Colon (tissue), 2 donors: ENCODE results near the gene FNDC3B.

Source experiments
- FAIRE-seq: peaks from 2 replicates; lab custom pipeline; 2012; peaks lifted over from hg19 to GRCh38; lab: Jason Lieb, UNC
- donor health status: control.
- donor health status: control.

FNDC3B gene

DNA sequence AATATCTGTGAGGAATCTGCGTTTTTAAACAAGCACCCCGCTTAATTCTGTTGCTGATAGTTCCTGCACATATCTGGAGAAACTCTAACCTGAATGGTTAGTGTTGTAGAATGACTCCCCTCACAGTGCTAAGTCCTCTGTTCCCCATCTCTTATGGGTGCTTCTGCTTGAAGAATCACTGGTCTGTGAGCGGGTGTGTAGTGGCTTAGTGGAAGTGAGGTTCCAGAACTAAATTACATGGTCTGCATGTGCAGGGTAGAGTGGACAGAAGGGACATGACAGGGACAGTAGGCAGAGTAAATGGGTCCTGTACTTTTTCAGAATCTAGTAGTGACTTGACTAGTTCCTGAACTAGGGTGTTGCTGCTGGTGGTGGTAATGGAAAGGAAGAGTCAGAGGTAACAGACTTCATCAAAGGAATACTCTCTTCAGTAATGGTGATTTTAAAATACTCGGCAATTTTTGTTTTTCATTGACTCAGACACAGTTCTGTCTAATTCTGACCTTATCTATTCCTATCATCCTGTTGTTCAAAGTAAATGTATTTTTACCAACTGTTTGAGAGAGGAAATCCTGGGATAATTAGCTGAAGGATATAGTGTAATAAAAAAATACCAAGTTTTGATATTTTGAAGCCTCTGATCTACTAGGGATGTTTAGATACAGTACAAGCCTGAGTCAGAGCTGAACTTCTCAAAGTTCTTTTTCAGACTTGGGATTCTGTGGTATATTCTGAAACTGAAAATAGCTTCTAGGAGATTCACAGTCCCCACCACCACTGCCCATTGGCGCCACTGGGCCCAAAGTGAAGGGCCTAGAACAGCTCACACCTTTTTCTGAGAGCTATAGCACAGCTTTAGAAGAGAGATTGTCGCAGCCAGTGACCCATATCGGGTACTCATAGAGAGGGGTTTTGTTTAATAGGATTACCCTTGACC is 55.5 kb downstream of the FNDC3B start:
- FAIRE-seq = no peak

DNA sequence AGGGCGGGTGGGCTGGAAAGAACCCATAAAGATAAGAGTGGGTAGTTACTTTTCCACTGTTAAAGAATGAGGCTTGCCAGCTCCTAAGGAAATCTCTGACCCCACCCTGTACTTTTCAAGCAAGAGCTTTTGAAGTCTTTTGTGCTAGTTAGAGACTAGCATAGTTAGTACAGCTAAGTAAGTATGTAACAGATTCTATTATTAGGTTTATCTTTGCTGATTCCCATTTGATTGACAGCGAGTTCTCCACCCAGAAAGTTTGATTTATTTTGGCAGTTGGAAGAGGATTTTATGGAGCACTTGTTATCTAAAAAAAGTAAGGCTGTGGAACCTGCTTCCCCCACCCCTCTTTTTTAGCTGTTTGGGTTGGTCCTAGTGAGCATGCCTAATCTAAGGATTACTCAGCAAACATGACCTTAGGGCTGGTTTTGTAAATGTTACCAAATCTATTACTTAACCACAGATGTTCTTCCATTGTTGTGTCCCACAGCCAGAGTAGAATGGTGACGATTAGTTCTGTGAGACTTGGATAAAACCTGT is 57.6 kb downstream of the FNDC3B start:
- FAIRE-seq = no peak

DNA sequence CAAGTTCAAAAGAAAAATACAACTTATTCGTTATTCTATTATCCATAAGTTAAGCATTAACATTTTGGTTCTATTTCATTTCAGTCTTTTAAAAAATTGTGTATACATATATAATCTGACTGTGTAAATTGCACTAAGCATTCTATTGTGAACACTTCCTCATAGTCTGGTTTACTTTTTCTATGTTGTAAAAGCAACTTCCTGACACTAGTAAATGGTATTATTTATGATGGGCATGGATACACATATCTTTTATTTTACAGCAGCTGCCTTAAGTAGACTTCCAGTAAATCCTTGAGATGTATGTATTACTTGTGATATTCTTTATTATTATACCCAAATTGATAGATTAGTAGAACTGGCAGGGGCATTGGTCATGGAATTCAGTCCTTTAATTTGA is 58.2 kb downstream of the FNDC3B start:
- FAIRE-seq = no peak

DNA sequence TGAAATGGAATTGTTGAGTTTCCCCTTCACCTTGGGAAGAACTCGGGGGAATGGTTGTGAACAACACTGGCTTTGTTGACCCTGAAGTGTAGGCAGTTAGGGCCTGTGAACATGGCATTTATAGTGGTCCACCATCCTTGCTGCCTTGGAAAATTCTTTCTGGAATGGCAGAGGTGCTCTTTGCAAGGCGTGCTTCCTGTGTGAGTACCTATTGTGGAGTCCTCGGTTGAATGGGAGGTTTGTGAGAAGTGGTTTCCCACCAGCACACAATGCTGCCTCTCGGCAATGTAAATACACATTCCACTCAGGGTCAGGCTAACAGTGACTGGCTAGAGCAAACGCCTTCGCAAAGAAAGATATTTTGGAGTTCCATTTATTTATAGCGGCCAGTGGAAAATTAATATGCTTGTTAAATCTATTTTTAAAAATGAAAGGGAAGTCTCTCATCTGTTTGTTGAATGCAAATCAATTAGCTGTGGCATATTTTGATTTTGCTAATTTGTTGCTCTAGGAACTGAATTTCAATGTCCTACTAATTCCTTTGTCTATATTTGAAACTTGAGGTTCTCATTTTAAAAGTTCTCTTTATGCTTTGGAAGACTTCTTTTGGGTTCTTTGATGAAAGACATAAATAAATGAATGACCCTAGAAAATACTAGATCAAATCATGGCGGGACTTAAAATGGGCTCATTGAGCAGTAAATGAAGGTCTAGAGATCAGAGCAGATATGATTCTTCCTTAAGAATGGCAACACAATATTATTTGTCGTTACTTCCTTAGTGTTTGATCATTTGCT is 59.5 kb downstream of the FNDC3B start:
- FAIRE-seq = no peak

DNA sequence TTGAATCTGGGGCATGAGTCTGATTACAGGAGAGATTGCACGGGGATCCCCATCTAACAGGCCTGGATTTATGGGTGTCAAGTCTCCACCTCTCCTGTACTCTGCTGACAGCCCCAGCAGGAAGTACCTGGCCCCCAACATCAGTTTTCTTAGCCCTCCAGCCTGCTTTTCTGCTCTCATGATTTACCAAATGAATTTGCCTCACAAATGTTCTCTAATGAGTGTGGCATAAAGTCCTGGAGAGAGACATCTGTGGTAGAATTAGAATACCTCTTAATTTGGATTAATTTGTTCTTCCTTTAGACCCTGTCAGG is 60.1 kb downstream of the FNDC3B start:
- FAIRE-seq = no peak

DNA sequence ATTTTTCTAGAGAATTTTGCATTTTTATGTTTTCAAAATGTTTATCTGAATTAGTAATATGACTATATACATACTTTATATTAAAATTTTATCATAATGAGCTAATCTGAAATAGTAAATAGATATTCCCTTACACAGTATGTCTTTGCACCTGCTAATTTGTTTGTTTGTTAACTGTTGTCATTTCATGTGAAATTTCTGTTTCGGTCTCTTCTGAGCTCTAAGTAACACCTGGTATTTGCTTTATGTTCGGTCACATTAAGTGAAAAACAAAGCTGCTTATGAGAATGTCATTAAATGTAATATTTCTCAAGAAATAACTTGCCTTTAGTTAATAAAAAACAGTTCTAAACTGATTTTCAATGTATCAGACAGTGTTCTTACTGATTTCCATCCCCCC is 61.1 kb downstream of the FNDC3B start:
- FAIRE-seq = no peak

DNA sequence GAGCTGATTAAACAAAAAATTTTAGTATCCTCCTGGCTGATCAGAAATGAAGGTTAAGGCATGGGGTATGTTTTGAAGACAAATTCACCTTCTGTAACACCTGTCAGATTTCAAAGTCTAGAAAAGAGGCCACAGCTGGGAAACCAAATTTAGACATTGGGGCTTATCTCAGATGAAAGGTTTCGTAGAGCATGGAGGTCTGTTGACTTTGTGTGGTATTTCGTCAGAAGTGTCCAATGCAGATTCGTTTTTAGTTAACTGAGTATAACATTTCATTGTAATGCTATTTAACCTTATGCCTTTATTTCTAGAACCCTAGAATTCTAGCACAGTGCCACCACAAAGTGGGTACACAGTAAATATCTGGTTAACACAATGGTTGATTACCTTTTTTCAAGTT is 61.7 kb downstream of the FNDC3B start:
- no peak for FAIRE-seq

DNA sequence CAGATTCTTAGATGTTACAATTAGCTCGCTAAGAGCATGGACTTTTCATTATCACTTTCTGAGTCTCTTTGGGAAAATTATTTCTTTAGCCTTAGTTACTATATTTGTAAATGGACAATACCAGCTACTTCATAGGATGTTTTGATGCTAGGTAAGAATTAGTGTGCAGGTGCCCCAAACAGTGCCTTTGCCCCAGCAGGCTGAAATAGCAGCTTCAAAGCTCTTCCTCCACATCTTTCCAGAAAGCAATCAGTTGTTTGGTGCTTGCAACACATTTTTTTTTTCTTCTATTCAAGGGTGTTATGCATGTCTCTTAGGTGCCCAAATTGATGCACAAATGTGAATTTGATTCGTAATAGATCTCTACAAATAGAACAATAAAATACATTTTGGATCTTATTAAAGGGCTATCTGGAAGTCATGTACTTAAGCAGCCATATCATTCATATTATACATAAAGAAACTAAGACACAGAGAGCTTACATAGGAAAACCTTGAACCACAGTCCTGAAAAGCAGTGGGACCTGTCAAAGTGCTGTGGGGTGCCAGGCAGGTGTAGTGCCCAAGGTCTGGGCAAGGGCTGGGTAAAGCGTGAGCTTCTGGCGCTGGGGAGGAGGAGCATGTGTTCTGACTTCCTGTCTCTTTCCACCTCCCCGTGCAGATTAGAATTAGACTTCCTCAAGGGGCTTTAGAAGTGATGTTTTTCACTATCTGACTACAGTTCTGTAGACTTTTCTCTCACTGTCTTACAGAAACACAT is 62.9 kb downstream of the FNDC3B start:
- FAIRE-seq = no peak

DNA sequence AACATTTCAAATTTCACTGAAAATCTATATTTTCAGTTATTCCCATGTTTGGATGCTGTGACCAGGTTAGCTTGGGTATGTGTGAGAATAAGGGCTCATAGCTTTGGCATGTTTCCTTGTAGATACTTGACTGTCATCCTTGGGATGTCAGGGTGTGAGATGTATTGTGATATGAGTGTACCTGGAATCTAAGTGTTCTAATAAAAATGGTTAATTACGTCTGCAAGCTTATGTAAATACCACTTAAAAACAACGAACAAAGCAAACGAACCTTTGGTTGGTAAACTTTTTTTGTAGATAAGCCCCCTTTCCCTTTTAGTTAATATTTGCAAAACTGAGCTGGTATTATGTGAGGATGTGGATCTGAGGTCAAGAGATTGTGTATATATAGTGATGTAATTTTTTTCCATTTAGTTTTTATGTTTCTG is 63.5 kb downstream of the FNDC3B start:
- no peak for FAIRE-seq

DNA sequence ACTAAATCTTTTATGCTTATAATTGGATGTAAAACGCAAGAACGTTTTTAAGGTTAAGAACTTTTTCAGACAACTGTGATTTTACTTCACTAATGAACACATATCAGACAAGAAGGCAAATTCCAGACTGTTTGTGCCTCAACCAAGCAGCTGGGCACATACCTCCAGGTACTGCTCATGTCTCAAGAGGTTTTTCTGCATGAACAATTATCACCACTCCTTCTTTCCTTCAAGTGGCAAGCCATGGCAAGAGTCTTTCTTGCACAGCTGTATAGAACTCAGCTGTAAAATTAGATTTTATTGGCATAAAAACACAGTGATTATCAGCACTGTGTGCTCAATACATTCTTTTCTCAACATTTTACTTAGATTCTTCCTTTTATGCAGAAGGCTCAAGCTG is 64.3 kb downstream of the FNDC3B start:
- FAIRE-seq = no peak

DNA sequence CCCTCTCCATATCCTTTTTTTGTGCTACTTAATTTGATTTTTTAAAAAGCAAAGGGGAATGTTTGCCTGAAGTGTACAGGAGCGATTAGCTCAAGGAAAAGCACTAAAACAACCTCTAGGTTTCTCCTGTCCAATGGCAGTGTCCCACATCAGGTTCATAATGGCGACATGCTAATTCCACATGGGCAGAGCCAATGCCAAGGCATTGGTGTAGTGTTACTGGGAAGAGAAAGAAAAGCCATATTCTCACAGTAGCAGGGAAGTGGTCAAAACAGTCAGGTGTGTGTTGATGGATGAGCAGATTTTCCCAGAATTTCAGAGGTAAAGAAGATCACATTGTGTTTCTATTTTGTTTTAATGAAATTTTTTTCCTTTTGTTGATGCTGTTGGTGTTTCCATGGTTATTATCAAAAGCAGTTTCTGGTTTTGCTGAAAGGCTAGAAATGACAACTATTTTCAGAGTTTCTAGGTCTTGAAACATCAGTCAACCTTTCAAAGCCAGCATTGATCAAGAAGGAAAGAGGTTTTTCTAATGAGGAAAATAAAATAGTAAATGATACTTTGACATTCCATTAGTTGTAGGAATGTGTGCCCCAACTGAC is 65.2 kb downstream of the FNDC3B start:
- FAIRE-seq = no peak

DNA sequence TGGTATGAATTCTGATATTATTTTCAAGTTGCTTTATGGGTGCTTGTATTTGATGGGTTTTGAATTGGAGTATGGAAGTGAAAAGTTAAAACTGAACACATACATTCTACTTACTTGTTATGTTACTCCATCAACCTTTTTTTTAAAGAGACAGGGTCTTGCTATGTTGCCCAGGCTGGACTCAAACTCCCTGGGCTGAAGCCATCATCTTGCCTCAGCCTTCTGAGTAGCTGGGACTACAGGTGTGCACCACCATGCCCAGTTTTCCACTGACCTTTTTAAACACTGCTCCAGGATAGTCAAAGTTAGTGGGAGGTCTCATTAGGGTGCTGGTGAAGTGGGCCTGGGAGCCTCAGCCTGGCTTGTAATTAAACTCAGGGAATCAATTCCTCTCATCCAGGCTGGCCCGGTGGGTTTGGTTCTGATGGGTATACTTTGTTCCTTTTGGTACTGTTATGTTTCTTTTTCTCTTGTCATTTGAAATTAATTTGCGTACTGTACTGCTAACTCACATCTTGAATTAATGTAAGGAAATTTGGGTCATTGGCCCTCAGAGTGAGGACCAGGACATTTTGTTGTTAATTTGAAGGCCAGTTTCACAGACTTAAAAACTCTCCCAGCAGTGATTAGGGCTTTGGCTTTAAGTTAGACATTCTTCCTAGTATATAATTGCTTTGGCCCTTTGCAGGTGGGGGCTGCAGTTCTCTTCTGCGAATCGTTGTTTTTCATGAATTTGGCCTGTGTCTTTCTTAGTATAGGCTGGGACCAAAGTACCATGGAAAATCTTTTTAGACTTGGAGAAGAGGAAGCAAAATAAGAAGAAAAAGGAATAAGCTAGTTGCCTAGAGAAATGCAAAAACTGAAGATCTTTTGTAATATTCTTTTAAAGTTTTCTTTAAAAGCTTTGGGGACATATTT is 66.9 kb downstream of the FNDC3B start:
- FAIRE-seq = no peak

DNA sequence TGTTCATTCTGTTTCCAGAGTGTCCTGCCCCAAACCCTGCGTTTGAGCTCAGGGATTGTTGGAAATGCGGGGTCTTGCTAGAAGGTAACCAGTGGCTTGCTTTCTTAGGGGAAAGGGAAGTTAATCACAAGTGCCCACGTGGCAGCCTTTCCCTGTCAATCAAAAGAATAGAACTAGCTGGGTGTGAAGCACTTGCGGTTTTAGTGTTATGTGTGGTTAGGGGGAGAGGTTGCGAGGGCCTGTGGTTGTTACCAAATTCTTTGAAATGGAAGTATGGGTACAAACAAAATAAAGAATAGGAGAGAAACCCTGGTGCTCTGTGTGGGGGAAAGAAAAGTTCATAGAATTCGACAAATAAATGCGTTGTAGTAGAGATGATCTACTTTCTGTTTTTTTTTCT is 67.6 kb downstream of the FNDC3B start:
- no peak for FAIRE-seq

DNA sequence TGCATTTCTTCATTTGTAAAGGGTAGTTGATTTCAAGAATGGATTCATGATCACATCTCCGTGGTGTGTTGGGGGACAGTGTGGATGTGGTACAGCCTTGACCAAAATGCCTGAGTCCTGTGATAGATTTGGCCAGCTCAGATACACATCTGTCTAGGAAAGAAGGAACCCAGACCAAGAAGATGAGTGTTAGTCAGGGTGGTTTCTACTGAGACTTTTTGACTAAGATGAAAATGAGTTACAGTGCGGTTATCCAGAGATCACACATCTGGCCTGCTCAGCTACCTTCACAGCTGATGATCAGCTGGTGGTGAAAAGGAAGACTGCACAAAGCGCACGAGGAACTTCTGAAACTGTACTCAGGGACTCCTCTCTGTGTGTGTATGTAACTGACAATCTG is 68.0 kb downstream of the FNDC3B start:
- no peak for FAIRE-seq

DNA sequence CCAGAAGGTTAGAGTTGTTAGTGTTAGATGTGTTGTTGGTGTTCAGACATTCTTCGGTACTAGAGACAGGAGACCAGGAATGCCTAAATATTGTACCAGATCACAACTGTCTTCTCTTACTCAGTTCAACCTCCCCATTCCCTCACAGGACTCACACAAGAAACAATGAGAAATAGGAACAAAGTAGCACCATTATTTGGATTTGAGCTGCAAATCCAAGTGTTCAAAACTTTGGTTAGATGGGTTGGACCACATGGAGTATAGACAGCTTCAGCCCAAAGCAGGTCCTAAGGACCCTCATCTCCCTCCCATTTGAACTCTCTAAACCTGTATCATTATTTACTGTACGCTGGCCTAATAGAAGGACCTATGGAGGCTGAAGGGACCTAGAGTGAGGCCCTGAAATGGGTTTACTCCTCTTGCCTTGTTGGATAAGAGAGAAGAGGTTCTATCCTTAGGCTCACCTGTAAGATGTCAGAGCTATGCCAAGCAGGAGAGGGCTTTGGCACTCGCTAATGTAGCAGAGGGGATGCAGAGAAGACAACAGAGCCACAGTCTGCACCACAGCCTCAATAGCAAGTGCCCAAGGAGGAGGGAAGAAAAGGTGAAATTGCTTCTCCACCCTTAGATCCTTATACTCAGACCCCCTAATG is 70.9 kb downstream of the FNDC3B start:
- no peak for FAIRE-seq

DNA sequence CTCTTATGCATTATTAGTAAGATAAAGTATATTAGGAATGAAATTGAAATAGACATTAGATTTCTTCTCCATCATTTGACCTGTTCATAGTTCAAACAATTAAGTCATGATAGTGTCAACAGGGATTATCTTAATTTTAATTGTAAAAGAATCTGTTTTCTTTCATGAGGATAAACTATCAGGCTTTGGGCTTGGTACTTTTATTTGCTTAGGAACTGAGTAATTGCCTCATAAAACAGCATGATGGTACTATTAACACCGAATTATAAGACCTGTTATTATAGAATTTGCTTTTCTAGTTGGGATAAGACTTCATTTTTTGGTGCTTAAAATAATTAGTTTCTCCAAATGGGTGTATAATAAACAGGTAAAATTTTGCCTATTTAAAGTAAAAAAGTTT is 71.8 kb downstream of the FNDC3B start:
- no peak for FAIRE-seq

DNA sequence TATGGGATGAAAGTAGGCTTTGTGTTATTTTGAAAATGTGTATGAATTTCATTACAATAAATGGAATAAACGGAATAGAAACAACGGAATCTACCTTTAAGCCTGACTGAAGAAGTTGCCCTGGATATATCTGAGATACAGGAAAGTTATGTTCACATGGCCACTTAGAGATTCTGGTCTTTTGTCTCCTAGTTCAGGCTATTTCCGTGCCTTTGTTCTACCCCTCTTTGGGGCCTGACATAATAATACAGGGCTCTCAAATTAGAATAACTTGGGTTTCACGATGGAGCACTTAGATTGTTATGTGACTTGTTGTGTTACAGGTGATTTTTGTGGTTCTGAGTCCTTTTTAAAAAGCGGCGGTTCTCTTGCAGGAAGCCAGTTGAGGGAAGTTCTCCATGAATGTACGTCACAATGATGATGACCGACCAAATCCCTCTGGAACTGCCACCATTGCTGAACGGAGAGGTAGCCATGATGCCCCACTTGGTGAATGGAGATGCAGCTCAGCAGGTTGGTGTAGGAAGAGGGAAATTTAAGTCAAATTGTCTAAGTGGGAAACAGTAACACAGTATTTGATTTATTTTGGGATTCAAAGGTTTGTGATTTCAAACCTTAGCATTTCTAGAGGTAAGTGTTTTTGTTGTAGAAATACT is 72.8 kb downstream of the FNDC3B start:
- no peak for FAIRE-seq

DNA sequence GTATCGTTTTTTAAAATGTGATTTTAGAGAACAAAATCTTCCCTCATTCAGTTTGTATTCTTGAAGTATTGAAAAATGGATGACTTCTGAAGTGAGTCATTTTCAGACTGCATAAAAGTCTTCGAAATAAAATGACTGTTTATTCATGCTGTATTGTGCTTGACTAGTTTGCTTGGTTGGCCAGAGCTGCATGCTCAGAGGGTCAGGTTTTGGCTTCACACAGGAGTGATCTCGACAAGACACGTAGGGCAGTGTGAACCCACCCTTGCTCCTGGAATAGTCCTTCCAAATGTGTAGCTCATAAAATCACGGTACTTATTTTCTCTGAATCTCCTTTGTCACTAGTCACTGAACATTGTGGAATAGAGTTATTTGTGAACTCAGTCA is 73.3 kb downstream of the FNDC3B start:
- no peak for FAIRE-seq

DNA sequence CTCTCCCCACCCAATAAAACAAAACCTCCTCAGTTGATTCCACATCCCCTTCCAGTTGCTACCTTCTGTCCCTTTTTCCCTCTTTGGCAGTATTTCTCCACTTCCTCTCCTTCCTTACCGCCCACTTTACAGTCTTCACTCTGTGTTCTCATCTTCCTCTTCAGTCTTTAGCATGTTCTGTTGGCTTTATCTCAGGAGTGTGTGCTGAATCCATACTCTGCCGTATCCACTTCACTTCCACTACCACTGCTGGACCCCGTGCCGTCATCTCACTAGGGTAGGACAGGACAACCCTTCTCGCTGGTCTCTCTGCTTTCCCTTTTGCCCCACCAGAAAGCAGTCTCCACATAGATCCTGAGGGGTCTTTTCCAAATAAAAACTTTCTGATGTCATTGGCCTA is 74.3 kb downstream of the FNDC3B start:
- FAIRE-seq = no peak

DNA sequence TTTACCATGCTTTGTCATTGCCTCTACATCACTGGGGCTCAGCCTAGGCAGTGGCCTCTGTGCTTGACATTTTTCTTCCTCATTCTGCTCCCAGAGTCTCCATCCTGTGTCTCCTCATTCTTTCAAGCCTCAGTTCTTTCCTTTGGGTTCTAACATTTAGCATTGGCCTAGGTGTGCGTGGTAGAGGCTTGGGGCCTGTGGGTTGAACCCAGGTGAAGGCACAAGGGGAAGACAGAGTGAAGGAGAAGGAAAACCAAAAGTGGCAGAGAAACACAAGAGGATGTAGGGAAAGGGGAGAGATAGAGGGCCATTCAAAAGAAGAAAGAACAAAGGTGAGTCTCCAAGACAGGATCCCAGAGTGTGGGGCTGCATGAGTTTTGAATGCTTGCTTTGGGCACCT is 75.7 kb downstream of the FNDC3B start:
- FAIRE-seq = no peak
